Measurements from ENCODE around the gene FOXO6.
"Not testable (repeated sequence)": the region's sequence is repeated elsewhere in the genome, so short reads cannot be mapped to it uniquely, and the experiment has no call there.

The FOXO6 gene

GRCh38 chr1:41329662-41330587 lies 31.3 kb upstream of the FOXO6 start:
- DNase-seq (ENCODE audit: low spot score), result no peak

GRCh38 chr1:41330588-41331545 lies 30.4 kb upstream of the FOXO6 start:
- no peak for DNase-seq (ENCODE audit: low spot score)

- DNase-seq (ENCODE audit: low spot score), result no peak
Measured at GRCh38 chr1:41331546-41331917, 29.7 kb upstream of the FOXO6 start.

DNA sequence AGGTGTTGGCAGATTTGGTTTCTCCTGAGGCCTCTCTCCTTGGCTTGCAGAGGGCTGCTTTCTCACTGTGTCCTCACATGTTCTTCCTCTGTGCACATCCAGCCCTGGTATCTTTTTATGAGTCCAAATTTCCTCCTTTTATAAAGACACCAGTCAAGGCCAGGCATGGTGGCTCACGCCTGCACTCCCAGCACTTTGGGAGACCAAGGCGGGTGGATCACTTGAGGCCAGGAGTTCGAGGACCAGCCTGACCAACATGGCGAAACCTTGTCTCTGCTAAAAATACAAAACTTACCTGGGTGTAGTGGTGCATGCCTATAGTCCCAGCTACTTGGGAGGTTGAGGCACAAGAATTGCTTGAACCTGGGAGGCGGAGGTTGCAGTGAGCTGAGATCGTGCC lies 29.1 kb upstream of the FOXO6 start:
- not testable (repeated sequence) for DNase-seq (ENCODE audit: low spot score)

DNA sequence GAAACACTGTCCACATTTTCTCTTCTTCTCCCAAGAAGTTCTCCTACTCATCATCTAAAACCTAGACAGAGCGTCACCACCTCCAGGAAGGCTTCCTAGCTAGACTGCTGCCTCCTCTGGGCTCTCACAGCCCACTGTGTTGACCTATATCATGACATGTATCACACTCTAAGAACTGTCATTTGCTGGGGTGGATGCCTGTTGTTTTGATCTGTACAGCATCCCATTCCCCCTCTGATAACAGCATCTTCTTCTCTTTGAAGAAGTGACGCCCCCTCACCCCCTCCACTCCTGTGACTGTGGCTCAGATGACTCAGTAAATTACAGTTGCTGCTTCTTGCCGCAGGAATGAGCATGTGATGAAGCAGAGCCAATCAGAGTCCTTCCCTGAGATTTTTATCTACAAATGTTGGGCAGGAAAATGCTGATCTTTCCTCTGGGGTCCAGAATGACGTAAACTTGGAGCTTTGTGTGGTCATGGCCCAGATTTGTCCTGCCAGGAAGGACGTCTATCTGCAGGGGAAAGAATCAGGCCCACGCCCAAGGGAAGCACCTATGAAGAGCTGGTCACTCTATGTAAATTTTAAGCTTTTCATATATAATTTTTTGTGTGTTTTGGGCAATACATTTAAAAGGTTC lies 28.0 kb upstream of the FOXO6 start:
- no peak for DNase-seq (ENCODE audit: low spot score)

DNA sequence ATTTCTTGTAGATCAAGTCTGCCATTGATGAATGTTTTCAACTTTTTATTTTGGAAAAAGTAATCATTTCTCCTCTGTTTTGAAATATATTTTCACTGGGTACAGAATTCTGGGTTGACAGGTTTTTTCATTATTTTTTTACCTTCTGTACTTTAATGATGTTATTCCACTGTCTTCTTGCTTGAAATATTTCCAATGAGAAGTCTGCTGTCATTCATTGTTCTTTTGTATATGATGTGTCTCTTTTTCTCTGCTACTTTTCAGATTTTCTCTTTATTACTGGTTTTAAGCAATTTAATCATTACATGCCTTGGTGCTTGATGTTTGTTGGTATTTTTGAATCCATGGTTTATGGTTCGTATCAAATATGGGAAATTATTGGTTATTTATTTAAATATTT lies 22.4 kb upstream of the FOXO6 start:
- DNase-seq (ENCODE audit: low spot score), result no peak

DNA sequence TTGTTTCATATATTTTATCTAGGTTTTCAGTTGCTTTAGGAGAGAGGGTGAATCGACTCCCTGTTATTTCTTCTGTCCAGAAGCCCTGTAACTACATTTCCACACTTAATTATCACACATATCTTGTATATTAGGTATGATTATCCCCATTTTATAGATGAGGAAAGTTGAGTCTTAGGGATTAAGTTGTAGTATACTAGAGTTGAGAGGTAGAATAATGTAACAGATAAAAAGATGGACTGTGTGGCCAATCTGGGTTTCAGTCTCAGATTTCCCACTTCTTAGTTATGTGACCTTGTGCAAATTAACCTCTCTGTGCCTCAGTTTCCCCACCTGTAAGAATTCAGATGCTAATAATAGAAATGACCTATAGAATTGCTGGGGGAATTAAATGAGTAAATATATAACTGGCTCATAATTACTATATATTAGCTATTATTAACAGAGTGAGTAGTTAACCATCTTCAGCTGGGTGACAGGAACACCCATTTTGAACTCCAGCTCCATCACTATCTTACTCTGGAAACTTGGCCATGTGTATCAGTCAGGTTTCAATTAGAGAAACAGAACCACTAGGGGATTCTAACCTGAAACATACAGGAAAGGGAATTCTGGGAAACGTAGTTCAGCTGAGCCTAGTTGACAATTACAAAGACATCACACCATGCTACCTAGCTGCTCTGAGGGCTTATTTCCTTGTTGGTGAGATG lies 20.4 kb upstream of the FOXO6 start:
- no peak for DNase-seq (ENCODE audit: low spot score)

GRCh38 chr1:41341365-41341683 lies 19.9 kb upstream of the FOXO6 start:
- DNase-seq (ENCODE audit: low spot score), result no peak

- DNase-seq (ENCODE audit: low spot score), result no peak
Measured at GRCh38 chr1:41341772-41342562, 19.3 kb upstream of the FOXO6 start.

GRCh38 chr1:41342774-41343355 lies 18.4 kb upstream of the FOXO6 start:
- no peak for DNase-seq (ENCODE audit: low spot score)

DNA sequence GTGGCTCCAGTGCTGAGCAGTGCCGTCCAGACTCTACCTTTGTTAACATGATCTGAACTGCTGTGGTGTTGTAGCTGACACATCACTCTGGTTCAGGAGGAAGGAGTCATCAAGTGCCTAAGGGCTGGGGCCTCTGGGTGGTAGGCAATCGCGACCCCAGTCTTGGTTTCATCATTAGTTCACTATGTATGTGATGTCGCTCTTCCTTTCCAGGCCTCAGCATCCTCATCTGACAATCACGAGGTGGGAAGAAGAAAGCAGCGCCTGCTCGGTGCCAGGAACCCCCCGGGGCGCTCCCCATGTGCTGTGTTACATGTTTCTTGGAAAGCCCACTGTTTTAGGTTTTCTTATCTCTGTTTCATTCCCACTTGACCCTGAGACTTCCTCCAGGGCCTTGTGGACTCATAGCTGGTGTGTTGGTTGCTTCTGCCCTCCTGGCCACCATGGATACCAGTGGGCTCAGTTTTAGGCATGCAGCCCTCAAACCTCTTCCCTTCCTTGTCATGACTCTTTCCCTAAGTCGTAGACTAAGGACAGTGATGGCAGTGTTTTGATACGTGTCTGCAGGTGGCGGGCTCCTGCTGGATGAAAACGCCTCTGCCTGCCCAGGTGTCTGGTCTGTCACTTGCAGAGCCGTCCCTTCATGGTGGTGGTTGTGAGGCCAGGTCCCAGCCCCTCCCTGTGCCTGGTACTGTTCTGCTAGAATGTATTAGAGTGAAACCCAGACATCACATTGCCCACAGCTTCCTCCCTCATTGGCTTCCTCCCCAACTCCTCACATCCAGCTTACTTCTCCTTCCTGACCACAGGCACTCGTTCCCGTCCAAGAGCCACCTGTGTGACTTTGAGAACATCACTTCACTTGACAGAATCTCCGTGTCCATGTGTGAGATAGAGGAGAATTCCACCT lies 17.2 kb upstream of the FOXO6 start:
- DNase-seq (ENCODE audit: low spot score), result no peak

- no peak for DNase-seq (ENCODE audit: low spot score)
Measured at GRCh38 chr1:41344708-41345159, 16.5 kb upstream of the FOXO6 start.

DNA sequence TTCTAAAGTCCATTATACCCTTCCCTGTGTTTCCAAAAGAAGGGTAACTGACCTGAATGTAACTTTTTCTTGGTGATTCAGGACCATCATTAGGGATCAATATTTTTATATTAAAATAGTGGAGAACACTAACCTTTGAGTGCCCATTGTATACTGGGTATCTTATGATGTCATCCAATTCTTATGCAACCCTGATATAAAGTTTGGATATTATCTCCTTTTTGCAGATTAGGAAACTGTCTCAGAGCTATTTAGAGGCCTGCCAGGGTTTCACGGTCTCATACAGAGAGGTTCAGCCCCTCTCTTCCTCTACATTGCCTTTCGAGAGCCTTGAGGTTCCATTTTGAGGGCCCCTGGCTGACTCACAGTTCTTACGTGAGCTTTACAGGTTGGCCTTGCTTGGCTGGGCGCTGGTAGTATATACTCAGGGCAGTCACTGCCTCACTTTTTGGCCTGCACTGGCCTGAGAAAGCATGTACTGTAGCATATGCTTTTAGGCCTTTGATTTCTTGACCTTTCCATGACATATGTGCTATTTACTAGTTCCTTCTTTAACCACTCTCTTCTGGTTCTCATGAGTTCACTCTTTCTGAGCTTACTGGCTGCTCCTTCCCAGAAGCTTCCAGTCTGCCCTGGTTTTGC lies 15.7 kb upstream of the FOXO6 start:
- no peak for DNase-seq (ENCODE audit: low spot score)

GRCh38 chr1:41347276-41347675 lies 14.0 kb upstream of the FOXO6 start:
- no peak for DNase-seq (ENCODE audit: low spot score)

DNA sequence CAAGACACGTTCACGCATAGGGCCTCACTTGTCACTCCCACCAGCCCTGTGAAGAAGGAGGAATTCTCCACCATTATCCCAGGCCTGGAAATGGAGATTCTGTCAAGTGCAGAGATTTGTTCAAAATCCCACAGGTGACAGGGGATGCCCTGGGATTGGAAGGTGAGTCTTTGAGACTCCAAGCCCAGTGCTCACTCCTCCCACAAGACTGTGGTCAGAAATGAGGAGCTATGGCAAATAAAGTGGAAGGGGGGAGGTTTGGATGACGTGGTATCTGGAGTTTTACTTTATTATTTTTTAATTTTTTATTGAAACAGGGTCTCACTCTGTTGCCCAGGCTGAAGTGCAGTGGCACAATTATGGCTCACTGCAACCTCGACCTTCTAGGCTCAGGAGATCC lies 12.8 kb upstream of the FOXO6 start:
- no peak for DNase-seq (ENCODE audit: low spot score)

DNA sequence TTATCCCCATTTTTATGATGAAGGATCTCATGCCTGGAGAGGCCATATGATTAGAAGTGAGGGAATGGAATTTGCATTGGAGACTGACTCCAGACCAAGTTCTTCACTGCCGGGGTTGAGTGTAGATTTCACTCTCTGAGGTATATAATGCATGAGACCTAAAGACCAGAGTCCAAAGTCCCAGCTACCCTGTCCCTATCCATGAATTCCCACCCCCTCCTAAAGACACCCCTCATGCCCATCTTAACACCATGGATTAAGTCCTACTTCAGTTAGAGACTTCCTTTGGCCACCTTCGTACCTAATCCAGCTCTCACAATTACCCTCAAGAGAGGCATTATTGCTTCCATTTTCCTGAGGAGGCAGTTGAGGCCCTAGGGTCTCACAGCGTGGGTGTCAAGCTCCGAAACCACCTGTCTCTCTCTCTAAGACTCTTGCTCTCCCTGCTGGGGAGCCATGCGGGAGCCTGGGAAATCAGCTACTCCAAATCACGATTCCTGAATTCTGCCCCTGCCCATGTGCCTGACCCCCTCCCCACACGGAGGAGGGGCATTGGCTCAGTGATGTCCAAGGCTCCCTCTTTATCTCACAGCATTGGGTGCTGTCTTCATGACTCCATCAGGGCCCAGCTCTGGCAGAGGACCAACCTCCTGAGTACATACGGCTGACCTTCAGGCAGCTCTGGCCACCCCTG lies 11.7 kb upstream of the FOXO6 start:
- DNase-seq (ENCODE audit: low spot score), result no peak

DNA sequence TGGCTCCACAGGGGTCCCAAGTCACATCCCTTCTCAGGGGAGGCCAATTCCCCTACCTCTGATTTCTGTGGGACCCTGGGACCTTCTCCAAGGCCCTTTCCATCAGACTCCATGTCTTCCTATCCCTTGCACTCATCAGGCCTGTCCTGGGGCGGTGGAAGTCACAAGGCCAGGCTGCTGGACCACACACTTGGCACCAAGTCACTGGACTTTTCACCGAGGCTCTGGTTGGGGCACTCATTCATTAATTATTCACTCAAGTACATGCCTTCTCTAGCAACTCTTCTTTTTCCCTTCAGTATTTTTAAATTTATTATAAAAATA lies 11.2 kb upstream of the FOXO6 start:
- DNase-seq (ENCODE audit: low spot score), result no peak

DNA sequence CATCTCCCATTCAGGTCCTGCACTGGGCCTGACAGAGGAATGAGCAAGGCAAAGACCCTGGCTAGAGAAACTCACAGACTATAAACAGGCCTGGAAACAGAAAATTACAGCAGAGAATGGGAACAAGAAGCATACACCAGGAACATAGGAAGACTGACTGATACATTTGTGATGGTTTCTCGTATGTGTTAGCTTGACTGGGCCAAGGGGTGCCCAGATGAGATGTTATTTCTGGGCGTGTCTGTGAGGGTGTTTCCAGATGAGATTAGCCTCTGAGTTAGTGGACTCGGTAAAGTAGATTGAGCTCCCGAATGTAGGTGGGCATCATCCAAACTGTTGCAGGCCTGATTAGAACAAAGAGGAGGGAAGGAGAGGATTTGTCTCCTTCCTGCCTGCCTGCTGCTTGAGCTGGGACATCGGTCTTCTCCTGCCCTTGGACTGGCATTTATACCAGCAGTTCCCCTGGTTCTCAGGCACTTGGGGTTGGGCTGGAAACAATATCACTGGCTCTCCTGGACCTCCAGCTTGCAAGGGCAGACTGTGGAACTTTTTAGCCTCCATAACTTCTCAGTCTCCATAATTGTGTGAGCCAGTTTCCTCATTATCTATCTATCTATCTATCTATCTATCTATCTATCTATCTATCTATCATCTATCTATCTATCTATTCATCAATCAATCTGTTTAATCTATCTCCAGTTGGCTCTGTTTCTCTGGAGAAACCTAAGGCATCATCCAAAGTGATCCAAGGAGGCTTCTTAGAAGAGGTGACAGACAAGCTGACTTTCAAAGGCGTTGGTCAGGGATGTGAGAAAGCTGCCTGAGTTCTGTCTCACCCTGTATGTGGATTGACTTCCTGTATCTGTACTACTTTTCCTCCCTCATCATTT lies 9.7 kb upstream of the FOXO6 start:
- DNase-seq (ENCODE audit: low spot score), result no peak

Measured in hematopoietic multipotent progenitor cell treated with erythropoietin and hydrocortisone succinate and interleukin-3 and kit ligand, for 17 days (in vitro differentiated cells).